SK-N-SH (cell line): ENCODE results near the gene CCDC27.
A peak's percentile ranks its signal among the peaks of the same experiment; 100 is the strongest.

Experiments used
- CTCF ChIP-seq: fragments of 200-600 bp; sonication (generic); IDR thresholded peaks from 2 replicates; pipeline ENCODE4 v1.6.1; 2017; ENCODE audit warnings: antibody characterized with exemption, mild to moderate bottlenecking, moderate library complexity
- EP300 ChIP-seq, 2 experiments: IDR thresholded peaks; 2 replicates each; pipeline versions ENCODE4 v1.4.0 to v1.6.1; 2012; ENCODE audit warnings: borderline replicate concordance in 1 of 2, low read depth in 1 of 2, low read length in 1 of 2
- EZH2phosphoT487 ChIP-seq: fragments of 200-600 bp; sonication (generic); IDR thresholded peaks from 2 replicates; pipeline ENCODE4 v1.6.1; 2017; ENCODE audit warnings: low read depth, mixed run types, mild to moderate bottlenecking, antibody characterized with exemption, moderate library complexity, borderline replicate concordance
- MAX ChIP-seq: IDR thresholded peaks from 2 replicates; pipeline ENCODE4 v1.4.0; 2012; ENCODE audit warnings: low read depth
- NFIC ChIP-seq: IDR thresholded peaks from 2 replicates; pipeline ENCODE4 v1.4.0; 2012; ENCODE audit warnings: borderline replicate concordance
- POLR2AphosphoS5 ChIP-seq: IDR thresholded peaks from 2 replicates; pipeline ENCODE4 v1.6.1; 2012; ENCODE audit warnings: low read depth, low read length
- RAD21 ChIP-seq: IDR thresholded peaks from 2 replicates; pipeline ENCODE4 v1.6.1; 2012; ENCODE audit warnings: mild to moderate bottlenecking, low read length
- SMC3 ChIP-seq: IDR thresholded peaks from 2 replicates; pipeline ENCODE4 v1.6.1; 2012; ENCODE audit warnings: low read depth, low read length, improper control_type of control experiment
- TEAD4 ChIP-seq: IDR thresholded peaks from 2 replicates; pipeline ENCODE4 v1.4.0; 2012; ENCODE audit warnings: mild to moderate bottlenecking, borderline replicate concordance; ENCODE audit not compliant: insufficient read depth
- TF ChIP-seq, protein P1 (sequence below): IDR thresholded peaks from 2 replicates; pipeline ENCODE4 v1.6.1; 2012; ENCODE audit warnings: mild to moderate bottlenecking, low read depth, low read length, moderate library complexity
- TF ChIP-seq, protein P2 (sequence below): fragments of 150-350 bp; IDR thresholded peaks from 2 replicates; pipeline ENCODE4 v1.6.1; 2016; ENCODE audit warnings: mild to moderate bottlenecking, low read depth, low read length

- TF ChIP-seq CTCF (no peak), EP300 (IDR thresholded peaks at IDR 0.05; ENCODE audit: borderline replicate concordance in 1 of 2, low read depth in 1 of 2, low read length in 1 of 2) (no peak), EZH2phosphoT487 (no peak), POLR2AphosphoS5 (peak; percentile 90), MAX (peak; percentile 85), SMC3 (no peak), TEAD4 (no peak), NFIC (peak; percentile 46; the same call in 1 of the 2 replicates), RAD21 (no peak)
- TF ChIP-seq, protein P1, sequence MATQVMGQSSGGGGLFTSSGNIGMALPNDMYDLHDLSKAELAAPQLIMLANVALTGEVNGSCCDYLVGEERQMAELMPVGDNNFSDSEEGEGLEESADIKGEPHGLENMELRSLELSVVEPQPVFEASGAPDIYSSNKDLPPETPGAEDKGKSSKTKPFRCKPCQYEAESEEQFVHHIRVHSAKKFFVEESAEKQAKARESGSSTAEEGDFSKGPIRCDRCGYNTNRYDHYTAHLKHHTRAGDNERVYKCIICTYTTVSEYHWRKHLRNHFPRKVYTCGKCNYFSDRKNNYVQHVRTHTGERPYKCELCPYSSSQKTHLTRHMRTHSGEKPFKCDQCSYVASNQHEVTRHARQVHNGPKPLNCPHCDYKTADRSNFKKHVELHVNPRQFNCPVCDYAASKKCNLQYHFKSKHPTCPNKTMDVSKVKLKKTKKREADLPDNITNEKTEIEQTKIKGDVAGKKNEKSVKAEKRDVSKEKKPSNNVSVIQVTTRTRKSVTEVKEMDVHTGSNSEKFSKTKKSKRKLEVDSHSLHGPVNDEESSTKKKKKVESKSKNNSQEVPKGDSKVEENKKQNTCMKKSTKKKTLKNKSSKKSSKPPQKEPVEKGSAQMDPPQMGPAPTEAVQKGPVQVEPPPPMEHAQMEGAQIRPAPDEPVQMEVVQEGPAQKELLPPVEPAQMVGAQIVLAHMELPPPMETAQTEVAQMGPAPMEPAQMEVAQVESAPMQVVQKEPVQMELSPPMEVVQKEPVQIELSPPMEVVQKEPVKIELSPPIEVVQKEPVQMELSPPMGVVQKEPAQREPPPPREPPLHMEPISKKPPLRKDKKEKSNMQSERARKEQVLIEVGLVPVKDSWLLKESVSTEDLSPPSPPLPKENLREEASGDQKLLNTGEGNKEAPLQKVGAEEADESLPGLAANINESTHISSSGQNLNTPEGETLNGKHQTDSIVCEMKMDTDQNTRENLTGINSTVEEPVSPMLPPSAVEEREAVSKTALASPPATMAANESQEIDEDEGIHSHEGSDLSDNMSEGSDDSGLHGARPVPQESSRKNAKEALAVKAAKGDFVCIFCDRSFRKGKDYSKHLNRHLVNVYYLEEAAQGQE: peak; percentile 35; the same call in 1 of the 2 replicates
- TF ChIP-seq, protein P2, sequence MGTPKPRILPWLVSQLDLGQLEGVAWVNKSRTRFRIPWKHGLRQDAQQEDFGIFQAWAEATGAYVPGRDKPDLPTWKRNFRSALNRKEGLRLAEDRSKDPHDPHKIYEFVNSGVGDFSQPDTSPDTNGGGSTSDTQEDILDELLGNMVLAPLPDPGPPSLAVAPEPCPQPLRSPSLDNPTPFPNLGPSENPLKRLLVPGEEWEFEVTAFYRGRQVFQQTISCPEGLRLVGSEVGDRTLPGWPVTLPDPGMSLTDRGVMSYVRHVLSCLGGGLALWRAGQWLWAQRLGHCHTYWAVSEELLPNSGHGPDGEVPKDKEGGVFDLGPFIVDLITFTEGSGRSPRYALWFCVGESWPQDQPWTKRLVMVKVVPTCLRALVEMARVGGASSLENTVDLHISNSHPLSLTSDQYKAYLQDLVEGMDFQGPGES: no peak
Observed at GRCh38 chr1:3796215-3797061, 44.2 kb downstream of the CCDC27 start, which contains the start of gene LRRC47.
